ENCODE measurements around the gene GLTP. TPM values are rescaled to one million over a fixed set of nuclear protein-coding genes. Genes with fewer than 3 reads are reported as not detected.

Gene GLTP
- total and polyA plus RNA-seq, 11 donors, result 16.9 to 68.6 (median 25.1) TPM

DNA sequence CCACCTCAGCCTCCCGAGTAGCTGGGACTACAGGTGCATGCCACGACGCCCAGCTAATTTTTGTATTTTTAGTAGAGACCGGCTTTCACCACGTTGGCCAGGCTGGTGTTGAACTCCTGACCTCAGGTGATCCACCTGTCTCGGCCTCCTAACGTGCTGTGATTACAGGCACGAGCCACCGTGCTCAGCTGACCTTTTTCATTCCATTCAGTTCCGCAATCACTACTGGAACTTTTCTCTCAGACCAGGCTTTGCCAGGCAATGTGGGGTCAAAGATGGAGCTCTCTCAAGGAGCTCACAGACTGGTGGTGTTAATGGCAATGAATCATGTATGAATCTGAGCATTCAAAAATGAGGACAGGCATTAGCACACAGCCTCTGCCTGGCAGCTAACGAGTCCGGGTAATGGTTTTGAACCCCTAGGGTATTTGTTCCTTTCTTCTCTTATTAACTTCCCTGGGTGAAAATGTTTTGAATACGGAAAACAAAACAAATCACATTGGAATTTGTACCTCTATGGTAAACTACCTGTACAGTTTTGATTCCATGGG is 10.4 kb upstream of the GLTP start:
- intact Hi-C loops (cut with DNase I), result no loop called here
- Histone ChIP-seq H3K9me3 (no peaks in the 10 kb centered on the region), H3K27ac (no peak overlapping the region), H3K4me1 (peaks cover 0 to 35% (median 0%) of the 10 kb centered on the region in 12 donors), H3K27me3 (no peaks in the 10 kb centered on the region), H3K4me3 (no peak overlapping the region), H3K36me3 (no peaks in the 10 kb centered on the region)
- 80 to 86% (median 84%) methylated on average over 13 of the region's 13 CpGs for WGBS, 4 donors
- no peak for ATAC-seq
- DNase-seq, result no peak
- TF ChIP-seq CTCF (IDR thresholded peaks at IDR 0.05) (no peak), POLR2A (IDR thresholded peaks at IDR 0.05) (no peak)

DNA sequence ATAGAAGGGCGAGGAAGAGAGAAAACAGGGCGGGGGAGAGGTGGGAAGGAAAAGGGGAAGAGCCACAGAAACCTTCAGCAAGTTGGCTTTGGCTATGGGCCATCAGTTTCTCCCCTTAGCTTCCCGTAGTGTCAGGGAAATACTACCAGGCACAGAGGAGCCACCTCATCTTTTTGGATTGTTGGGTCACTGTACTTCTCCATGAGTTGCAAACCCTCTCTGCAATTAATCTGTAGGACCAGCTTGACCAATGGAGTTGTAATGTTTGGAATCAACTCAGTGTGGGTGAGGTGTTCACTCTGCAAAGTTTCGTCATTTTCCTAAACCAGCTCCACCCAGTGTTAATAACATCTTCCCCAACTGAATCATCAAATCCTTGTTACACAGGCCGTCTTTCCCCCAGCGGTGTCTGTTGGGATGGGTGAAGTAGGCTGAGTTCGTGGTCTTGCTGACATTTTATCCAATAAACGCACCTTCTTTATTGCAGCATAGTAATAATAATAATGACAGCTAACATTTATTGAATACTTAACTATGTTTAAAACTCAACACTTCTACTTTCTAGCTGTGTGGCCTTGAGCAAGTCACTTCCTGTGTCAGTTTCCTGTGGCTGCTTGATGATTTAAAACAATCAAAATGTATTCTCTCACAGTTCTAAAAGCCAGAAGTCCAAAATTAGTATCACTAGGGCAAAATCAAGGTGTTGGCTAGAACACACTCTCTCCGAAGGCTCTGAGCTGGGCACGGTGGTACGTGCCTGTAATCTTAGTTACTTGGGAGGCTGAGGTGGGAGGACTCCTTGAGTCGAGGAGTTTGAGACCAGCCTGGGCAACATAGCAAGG is 8.1 kb upstream of the GLTP start:
- Histone ChIP-seq H3K9me3 (no peaks in the 10 kb centered on the region), H3K27ac (peak overlapping the region in 10 of 12 donors; percentile 31 to 93 (median 54)), H3K4me3 (peak overlapping the region in 1 of 12 donors; percentile 20), H3K27me3 (no peaks in the 10 kb centered on the region), H3K4me1 (peaks cover 0 to 35% (median 0%) of the 10 kb centered on the region in 12 donors), H3K36me3 (no peaks in the 10 kb centered on the region)
- ATAC-seq (peak; percentile 57 to 80 (median 76)), DNase-seq (no peak)
- TF ChIP-seq CTCF (IDR thresholded peaks at IDR 0.05) (no peak), POLR2A (IDR thresholded peaks at IDR 0.05) (no peak)
- WGBS, 4 donors, result 53 to 61% (median 56%) methylated on average over 12 of the region's 12 CpGs
- intact Hi-C loops (cut with DNase I), result loop anchor here in 1 of 10 donors (10.0 kb wide), 1 partner anchor 844 kb away; no protein-coding TSS in a partner anchor

- no peaks in the 10 kb centered on the region for H3K36me3 ChIP-seq
- no peaks in the 10 kb centered on the region for H3K9me3 ChIP-seq
- H3K27ac ChIP-seq, result no peak overlapping the region
- H3K27me3 ChIP-seq, result no peaks in the 10 kb centered on the region
- WGBS, 4 donors, result 74 to 84% (median 80%) methylated on average over 10 of the region's 10 CpGs
- ATAC-seq (no peak), DNase-seq (no peak)
- TF ChIP-seq CTCF (IDR thresholded peaks at IDR 0.05), result no peak
- TF ChIP-seq POLR2A (IDR thresholded peaks at IDR 0.05), result no peak
- H3K4me3 ChIP-seq, result no peak overlapping the region
- intact Hi-C loops (cut with DNase I), result loop anchor here in 1 of 10 donors (10.0 kb wide), 1 partner anchor 841 kb away; no protein-coding TSS in a partner anchor
- peaks cover 0 to 37% (median 5%) of the 10 kb centered on the region in 12 donors for H3K4me1 ChIP-seq
These were observed 5.3 kb upstream of the GLTP start for GRCh38 chr12:109885616-109886015.

DNA sequence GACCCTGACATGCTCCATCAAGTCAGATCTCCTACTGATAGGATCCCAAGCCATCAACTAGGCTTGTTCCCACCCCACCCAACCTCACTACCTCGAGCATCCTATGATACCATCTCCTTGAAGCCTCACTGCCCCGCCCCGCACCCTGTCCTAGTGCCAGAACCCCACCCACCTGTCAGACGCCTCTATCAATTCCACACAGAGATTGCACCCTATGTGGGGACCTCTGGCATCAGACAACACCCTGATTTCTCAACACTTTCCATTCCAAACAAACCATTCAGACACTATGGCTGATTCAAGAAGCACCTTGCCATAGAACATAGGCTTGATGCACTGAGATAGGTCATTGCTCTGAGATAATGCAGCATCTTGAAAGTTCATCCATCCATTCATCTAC is 3.1 kb upstream of the GLTP start:
- H3K9me3 ChIP-seq, result no peaks in the 10 kb centered on the region
- WGBS, 4 donors, result 58 to 71% (median 68%) methylated on average over 4 of the region's 4 CpGs
- DNase-seq (no peak), ATAC-seq (no peak)
- no peaks in the 10 kb centered on the region for H3K36me3 ChIP-seq
- H3K27me3 ChIP-seq, result no peaks in the 10 kb centered on the region
- intact Hi-C loops (cut with DNase I), result loop anchor here in 2 of 10 donors (5.0 to 10.0 kb wide), 2 partner anchors 456 to 839 kb away; no protein-coding TSS in a partner anchor
- H3K4me3 ChIP-seq, result no peak overlapping the region
- no peak overlapping the region for H3K27ac ChIP-seq
- peaks cover 0 to 33% (median 12%) of the 10 kb centered on the region in 12 donors for H3K4me1 ChIP-seq
- TF ChIP-seq CTCF (IDR thresholded peaks at IDR 0.05) (no peak), POLR2A (IDR thresholded peaks at IDR 0.05) (no peak)

Data from heart left ventricle (tissue), 16 donors.